Heart left ventricle (tissue), 13 donors: Measurements from ENCODE around the gene FLG.

Source experiments
- POLR2A ChIP-seq, 2 donors: fragments of 450-650 bp; IDR thresholded peaks; one replicate each; pipeline ENCODE4 v1.6.1; 2017; ENCODE audit warnings: antibody characterized with exemption in 2 of 2, mild to moderate bottlenecking in 2 of 2, moderate library complexity in 2 of 2
- TF ChIP-seq, protein P1 (sequence below), 12 donors: fragments of 200-600 bp; sonication (generic) in 4 of 12; IDR thresholded peaks; one replicate each; pipeline versions ENCODE4 v1.5.0 to v1.8.0; 2018 to 2022; ENCODE audit warnings: antibody characterized with exemption in 12 of 12, mild to moderate bottlenecking in 5 of 12
- donor health status: ischemic (EF 13 %, LVEDD 7.1; RV severe dilation, severe dysfunction).
- donor health status: DM: no; HTN: yes; CAD: no.
- donor health status: DM: no; HTN: no; CAD: no.
- donor health status: ischemic (EF 25% LVEDD 6.9; RV normal size, moderate dysfunction).
- donor health status: ischemic (EF 25% LVEDD 5.7; RV mildly dilated, moderate dysfunction).
- donor health status: ischemic (EF 35%, LVEDD 5.7; RV mildly dilated, moderate dysfunction).
- donor health status: nonischemic (EF 11% LVEDD 7.7; RV severe dilation, severe dysfunction).
- donor health status: DM: yes; HTN: yes; CAD: no.
- donor health status: PGD.
- donor health status: ischemic (EF 29% LVEDD 5.4; RV normal size, mild dysfunction).
- donor health status: nonischemic (EF 23%, LVEDD 6.1; RV moderate dilation, normal function).

DNA sequence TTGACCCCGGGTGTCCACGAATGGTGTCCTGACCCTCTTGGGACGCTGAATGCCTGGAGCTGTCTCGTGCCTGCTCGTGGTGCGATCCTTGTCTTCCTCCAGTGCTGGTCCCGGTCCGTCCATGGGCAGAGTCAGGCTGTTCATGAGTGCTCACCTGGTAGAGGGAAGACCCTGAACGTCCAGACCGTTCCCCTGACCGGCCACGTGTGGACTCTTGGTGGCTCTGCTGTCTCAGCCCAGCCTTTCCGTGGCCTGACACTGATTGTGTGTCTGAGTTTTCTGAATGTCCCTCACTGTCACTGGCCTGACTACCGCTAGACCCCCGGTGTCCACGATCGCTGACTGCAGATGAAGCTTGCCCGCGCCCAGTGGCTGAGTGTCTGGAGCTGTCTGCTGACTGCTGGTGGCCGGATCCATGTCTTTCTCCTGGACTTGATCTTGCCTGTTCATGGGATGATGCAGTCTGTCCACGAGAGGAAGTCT lies 11.7 kb downstream of the FLG start:
- no peak for TF ChIP-seq POLR2A (IDR thresholded peaks at IDR 0.05)
- TF ChIP-seq, protein P1, sequence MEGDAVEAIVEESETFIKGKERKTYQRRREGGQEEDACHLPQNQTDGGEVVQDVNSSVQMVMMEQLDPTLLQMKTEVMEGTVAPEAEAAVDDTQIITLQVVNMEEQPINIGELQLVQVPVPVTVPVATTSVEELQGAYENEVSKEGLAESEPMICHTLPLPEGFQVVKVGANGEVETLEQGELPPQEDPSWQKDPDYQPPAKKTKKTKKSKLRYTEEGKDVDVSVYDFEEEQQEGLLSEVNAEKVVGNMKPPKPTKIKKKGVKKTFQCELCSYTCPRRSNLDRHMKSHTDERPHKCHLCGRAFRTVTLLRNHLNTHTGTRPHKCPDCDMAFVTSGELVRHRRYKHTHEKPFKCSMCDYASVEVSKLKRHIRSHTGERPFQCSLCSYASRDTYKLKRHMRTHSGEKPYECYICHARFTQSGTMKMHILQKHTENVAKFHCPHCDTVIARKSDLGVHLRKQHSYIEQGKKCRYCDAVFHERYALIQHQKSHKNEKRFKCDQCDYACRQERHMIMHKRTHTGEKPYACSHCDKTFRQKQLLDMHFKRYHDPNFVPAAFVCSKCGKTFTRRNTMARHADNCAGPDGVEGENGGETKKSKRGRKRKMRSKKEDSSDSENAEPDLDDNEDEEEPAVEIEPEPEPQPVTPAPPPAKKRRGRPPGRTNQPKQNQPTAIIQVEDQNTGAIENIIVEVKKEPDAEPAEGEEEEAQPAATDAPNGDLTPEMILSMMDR (IDR thresholded peaks at IDR 0.05): no peak
